HepG2 (cell line): Measurements from ENCODE around the gene PAN3. TPM values are rescaled to one million over a fixed set of nuclear protein-coding genes. Genes with fewer than 3 reads are reported as not detected.

ENCODE experiments used
- ETS1 ChIP-seq: sonication (generic); formaldehyde crosslinking; IDR thresholded peaks from 2 replicates; pipeline ENCODE4 v1.4.0; 2020; ENCODE audit warnings: missing genetic modification reagents
- EZH2 ChIP-seq: conservative IDR thresholded peaks from 2 replicates; pipeline ENCODE4 v1.6.1; 2012; ENCODE audit warnings: mild to moderate bottlenecking, low read depth, low read length, moderate library complexity
- KLF6 ChIP-seq: IDR thresholded peaks from 2 replicates; pipeline ENCODE4 v1.8.0; 2016; ENCODE audit warnings: missing biosample characterization, missing genetic modification reagents
- MED1 ChIP-seq: sonication (generic); formaldehyde crosslinking; IDR thresholded peaks from 2 replicates; pipeline ENCODE4 v1.4.0; 2020; ENCODE audit warnings: missing genetic modification reagents
- MEIS2 ChIP-seq: sonication (generic); formaldehyde crosslinking; IDR thresholded peaks from 2 replicates; pipeline ENCODE4 v1.9.0; 2021; ENCODE audit warnings: mild to moderate bottlenecking, missing genetic modification reagents
- MNT ChIP-seq: fragments of 450-650 bp; IDR thresholded peaks from 2 replicates; pipeline ENCODE4 v1.6.1; 2016
- MTA3 ChIP-seq: sonication (generic); formaldehyde crosslinking; IDR thresholded peaks from 2 replicates; pipeline ENCODE4 v1.4.0; 2020; ENCODE audit warnings: missing genetic modification reagents
- NKX3-1 ChIP-seq: sonication (generic); formaldehyde crosslinking; IDR thresholded peaks from 2 replicates; pipeline ENCODE4 v1.5.0; 2020; ENCODE audit warnings: missing genetic modification reagents
- NR2F1 ChIP-seq, 2 experiments: fragments of 450-650 bp in 1 of 2; formaldehyde crosslinking in 1 of 2; IDR thresholded peaks; 2 replicates each; pipeline versions ENCODE4 v1.5.0 to v1.6.1; 2016 to 2020; ENCODE audit warnings: mild to moderate bottlenecking in 1 of 2, missing compliant biosample characterization in 1 of 2, missing genetic modification reagents in 1 of 2, moderate library complexity in 1 of 2
- PHF8 ChIP-seq: sonication (generic); formaldehyde crosslinking; IDR thresholded peaks from 2 replicates; pipeline ENCODE4 v1.5.0; 2020; ENCODE audit warnings: missing genetic modification reagents
- REPIN1 ChIP-seq: sonication (generic); formaldehyde crosslinking; IDR thresholded peaks from 2 replicates; pipeline ENCODE4 v1.8.0; 2022; ENCODE audit warnings: missing genetic modification reagents, low read depth, mild to moderate bottlenecking, borderline replicate concordance
- U2AF2 ChIP-seq: fragments of 200-400 bp; formaldehyde crosslinking; IDR thresholded peaks from 2 replicates; pipeline ENCODE4 v1.6.1; 2017; ENCODE audit warnings: low read depth, mild to moderate bottlenecking, low read length
- ZFP36L1 ChIP-seq: sonication (generic); formaldehyde crosslinking; IDR thresholded peaks from 2 replicates; pipeline ENCODE4 v1.8.0; 2022; ENCODE audit warnings: mild to moderate bottlenecking, missing genetic modification reagents, moderate library complexity
- ZNF616 ChIP-seq: sonication (generic); formaldehyde crosslinking; IDR thresholded peaks from 2 replicates; pipeline ENCODE4 v1.5.0; 2020; ENCODE audit warnings: low read depth, mild to moderate bottlenecking, missing genetic modification reagents
- ZNF703 ChIP-seq: sonication (generic); formaldehyde crosslinking; IDR thresholded peaks from 2 replicates; pipeline ENCODE4 v1.5.1; 2020; ENCODE audit warnings: missing genetic modification reagents, mild to moderate bottlenecking, moderate library complexity, borderline replicate concordance
- ZNF709 ChIP-seq: sonication (generic); formaldehyde crosslinking; IDR thresholded peaks from 2 replicates; pipeline ENCODE4 v1.5.0; 2020; ENCODE audit warnings: mild to moderate bottlenecking, missing genetic modification reagents
- ZZZ3 ChIP-seq: sonication (generic); formaldehyde crosslinking; IDR thresholded peaks from 2 replicates; pipeline ENCODE4 v1.4.0; 2020; ENCODE audit warnings: missing genetic modification reagents, mild to moderate bottlenecking, borderline replicate concordance
- polyA plus RNA-seq, 8 experiments: library from polyadenylated mRNA; depleted of rRNA in 3 of 8; stranded (reverse) in 7 of 8; unstranded in 1 of 8; fragments of >200 nt; fragmentation: Illumina TruSeq in 4 of 8; extraction: Trizol in 4 of 8; gene quantifications; 2 replicates each; pipeline versions ENCODE4 v1.2.1 to v1.2.3, GENCODE V29; 2011 to 2016; ENCODE audit warnings: low read depth in 4 of 8, missing spikeins in 1 of 8, mixed read lengths in 1 of 8; ENCODE audit not compliant: insufficient read depth in 1 of 8
- total RNA-seq, 5 experiments: library from RNA; depleted of rRNA; stranded (reverse); fragments of >200 nt; fragmentation: Illumina TruSeq; extraction: Trizol; gene quantifications; 2 replicates each; pipeline ENCODE4 v1.2.3, GENCODE V29; 2016; ENCODE audit warnings: low read depth in 1 of 5
- TF ChIP-seq, protein P1 (sequence below): sonication (generic); formaldehyde crosslinking; IDR thresholded peaks from 2 replicates; pipeline ENCODE4 v1.4.0; 2020; ENCODE audit warnings: mild to moderate bottlenecking, missing genetic modification reagents
- TF ChIP-seq, protein P2 (sequence below): sonication (generic); formaldehyde crosslinking; IDR thresholded peaks from 2 replicates; pipeline ENCODE4 v1.8.0; 2022; ENCODE audit warnings: mild to moderate bottlenecking, missing genetic modification reagents
- TF ChIP-seq, protein P3 (sequence below): sonication (generic); formaldehyde crosslinking; IDR thresholded peaks from 2 replicates; pipeline ENCODE4 v1.5.0; 2020; ENCODE audit warnings: missing genetic modification reagents

PAN3 gene
- total and polyA plus RNA-seq, 2 of the 13 experiments (the other 11 are each of a cell fraction or from before 2014, with no cell fraction given): 9.7 to 10.6 TPM

DNA sequence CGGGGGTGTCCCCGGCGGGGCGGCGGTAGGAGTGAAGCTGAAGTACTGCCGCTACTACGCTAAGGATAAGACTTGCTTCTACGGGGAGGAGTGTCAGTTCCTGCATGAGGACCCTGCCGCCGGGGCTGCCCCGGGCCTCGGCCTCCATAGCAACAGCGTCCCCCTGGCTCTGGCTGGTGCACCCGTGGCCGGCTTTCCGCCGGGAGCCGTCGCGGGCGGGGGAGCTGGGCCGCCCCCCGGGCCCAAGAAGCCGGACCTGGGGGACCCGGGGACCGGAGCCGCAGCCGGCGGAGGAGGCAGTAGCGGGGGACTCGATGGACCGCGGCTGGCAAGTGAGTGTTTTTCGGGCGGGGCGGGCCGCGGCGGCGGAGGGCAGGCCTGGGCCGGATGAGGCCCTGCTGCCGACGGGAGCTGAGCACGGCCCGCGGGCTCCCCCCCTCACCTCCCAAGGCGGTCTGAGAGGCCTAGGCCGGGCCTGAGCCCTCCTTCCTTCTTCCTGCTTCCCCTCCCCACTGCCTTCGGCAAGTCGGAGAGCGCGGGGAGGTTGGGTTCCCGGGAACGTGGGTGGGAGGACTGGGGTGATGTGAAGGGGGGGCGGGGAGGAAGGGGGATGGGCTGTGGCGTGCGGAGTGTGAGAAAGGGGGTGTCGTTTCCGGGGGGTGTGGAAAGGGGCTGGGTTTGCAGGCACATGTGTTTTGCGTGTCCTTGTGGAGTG, 568 bp downstream of the PAN3 start (continued):
- TF ChIP-seq ZNF709 (CRISPR knock-in tag) (no peak), EZH2 (no peak), PHF8 (CRISPR knock-in tag) (peak; percentile 73), U2AF2 (no peak), NR2F1 (CRISPR knock-in tag; IDR thresholded peaks at IDR 0.05) (no peak), ETS1 (CRISPR knock-in tag) (no peak), ZFP36L1 (CRISPR knock-in tag) (no peak), NKX3-1 (CRISPR knock-in tag) (no peak), KLF6 (CRISPR knock-in tag) (no peak), ZZZ3 (CRISPR knock-in tag) (0 out of 2 replicates have a peak, but pooled peaks have one; percentile 79), ZNF703 (CRISPR knock-in tag) (no peak), MED1 (CRISPR knock-in tag) (peak; percentile 7; the same call in 1 of the 2 replicates), MEIS2 (peak; percentile 16; the same call in 1 of the 2 replicates), ZNF616 (no peak), REPIN1 (CRISPR knock-in tag) (no peak), MNT (0 out of 2 replicates have a peak, but pooled peaks have one; percentile 19), MTA3 (CRISPR knock-in tag) (no peak)
- TF ChIP-seq, protein P1, sequence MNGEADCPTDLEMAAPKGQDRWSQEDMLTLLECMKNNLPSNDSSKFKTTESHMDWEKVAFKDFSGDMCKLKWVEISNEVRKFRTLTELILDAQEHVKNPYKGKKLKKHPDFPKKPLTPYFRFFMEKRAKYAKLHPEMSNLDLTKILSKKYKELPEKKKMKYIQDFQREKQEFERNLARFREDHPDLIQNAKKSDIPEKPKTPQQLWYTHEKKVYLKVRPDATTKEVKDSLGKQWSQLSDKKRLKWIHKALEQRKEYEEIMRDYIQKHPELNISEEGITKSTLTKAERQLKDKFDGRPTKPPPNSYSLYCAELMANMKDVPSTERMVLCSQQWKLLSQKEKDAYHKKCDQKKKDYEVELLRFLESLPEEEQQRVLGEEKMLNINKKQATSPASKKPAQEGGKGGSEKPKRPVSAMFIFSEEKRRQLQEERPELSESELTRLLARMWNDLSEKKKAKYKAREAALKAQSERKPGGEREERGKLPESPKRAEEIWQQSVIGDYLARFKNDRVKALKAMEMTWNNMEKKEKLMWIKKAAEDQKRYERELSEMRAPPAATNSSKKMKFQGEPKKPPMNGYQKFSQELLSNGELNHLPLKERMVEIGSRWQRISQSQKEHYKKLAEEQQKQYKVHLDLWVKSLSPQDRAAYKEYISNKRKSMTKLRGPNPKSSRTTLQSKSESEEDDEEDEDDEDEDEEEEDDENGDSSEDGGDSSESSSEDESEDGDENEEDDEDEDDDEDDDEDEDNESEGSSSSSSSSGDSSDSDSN (CRISPR knock-in tag): peak; percentile 51; the same call in 1 of the 2 replicates
- TF ChIP-seq, protein P2, sequence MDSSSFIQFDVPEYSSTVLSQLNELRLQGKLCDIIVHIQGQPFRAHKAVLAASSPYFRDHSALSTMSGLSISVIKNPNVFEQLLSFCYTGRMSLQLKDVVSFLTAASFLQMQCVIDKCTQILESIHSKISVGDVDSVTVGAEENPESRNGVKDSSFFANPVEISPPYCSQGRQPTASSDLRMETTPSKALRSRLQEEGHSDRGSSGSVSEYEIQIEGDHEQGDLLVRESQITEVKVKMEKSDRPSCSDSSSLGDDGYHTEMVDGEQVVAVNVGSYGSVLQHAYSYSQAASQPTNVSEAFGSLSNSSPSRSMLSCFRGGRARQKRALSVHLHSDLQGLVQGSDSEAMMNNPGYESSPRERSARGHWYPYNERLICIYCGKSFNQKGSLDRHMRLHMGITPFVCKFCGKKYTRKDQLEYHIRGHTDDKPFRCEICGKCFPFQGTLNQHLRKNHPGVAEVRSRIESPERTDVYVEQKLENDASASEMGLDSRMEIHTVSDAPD: no peak
- TF ChIP-seq, protein P3, sequence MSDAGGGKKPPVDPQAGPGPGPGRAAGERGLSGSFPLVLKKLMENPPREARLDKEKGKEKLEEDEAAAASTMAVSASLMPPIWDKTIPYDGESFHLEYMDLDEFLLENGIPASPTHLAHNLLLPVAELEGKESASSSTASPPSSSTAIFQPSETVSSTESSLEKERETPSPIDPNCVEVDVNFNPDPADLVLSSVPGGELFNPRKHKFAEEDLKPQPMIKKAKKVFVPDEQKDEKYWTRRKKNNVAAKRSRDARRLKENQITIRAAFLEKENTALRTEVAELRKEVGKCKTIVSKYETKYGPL (CRISPR knock-in tag): no peak
- TF ChIP-seq, all 625 proteins: peak for 78
